KMS-11 (cell line): ENCODE measurements around the gene TNIP1.

Source experiments
- H2AFZ ChIP-seq: fragments of 200-600 bp; sonication (generic); 2 replicates; pipeline ENCODE4 v1.6.1; 2016; ENCODE audit warnings: antibody characterized with exemption, mixed run types, low read depth
- H3K27ac ChIP-seq: fragments of 200-600 bp; sonication (generic); 2 replicates; pipeline ENCODE4 v1.6.1; 2016; ENCODE audit warnings: mild to moderate bottlenecking, mixed run types
- H3K27me3 ChIP-seq: fragments of 200-600 bp; sonication (generic); 2 replicates; pipeline ENCODE4 v1.6.1; 2017; ENCODE audit warnings: mild to moderate bottlenecking, low read depth, mixed run types, moderate library complexity; ENCODE audit not compliant: insufficient read depth
- H3K36me3 ChIP-seq: fragments of 200-600 bp; sonication (generic); 2 replicates; pipeline ENCODE4 v1.6.1; 2017; ENCODE audit warnings: mild to moderate bottlenecking, mixed run types; ENCODE audit not compliant: insufficient read depth
- H3K4me1 ChIP-seq: fragments of 200-600 bp; sonication (generic); 2 replicates; pipeline ENCODE4 v1.6.1; 2016; ENCODE audit warnings: mild to moderate bottlenecking, low read depth, mixed run types; ENCODE audit not compliant: poor library complexity, severe bottlenecking
- H3K4me2 ChIP-seq: fragments of 200-600 bp; sonication (generic); 2 replicates; pipeline ENCODE4 v1.7.0; 2016; ENCODE audit warnings: mild to moderate bottlenecking, mixed run types
- H3K4me3 ChIP-seq: fragments of 200-600 bp; sonication (generic); IDR thresholded peaks from 2 replicates; pipeline ENCODE4 v1.6.1; 2017; ENCODE audit warnings: low read depth, low read length, mixed read lengths; ENCODE audit not compliant: insufficient read depth
- H3K79me2 ChIP-seq: fragments of 200-600 bp; sonication (generic); 2 replicates; pipeline ENCODE4 v1.6.1; 2016; ENCODE audit warnings: low read depth, mixed run types; ENCODE audit not compliant: insufficient read depth
- H3K9ac ChIP-seq: fragments of 200-600 bp; sonication (generic); 2 replicates; pipeline ENCODE4 v1.6.1; 2016; ENCODE audit warnings: mild to moderate bottlenecking, mixed run types
- H4K20me1 ChIP-seq: fragments of 200-600 bp; sonication (generic); 2 replicates; pipeline ENCODE4 v1.6.1; 2016; ENCODE audit warnings: mild to moderate bottlenecking, mixed run types; ENCODE audit not compliant: insufficient read depth
- CTCF ChIP-seq: fragments of 200-600 bp; sonication (generic); conservative IDR thresholded peaks from 2 replicates; pipeline ENCODE4 v1.6.1; 2017; ENCODE audit warnings: low read depth, mild to moderate bottlenecking, antibody characterized with exemption, low read length, moderate library complexity, mixed read lengths

The TNIP1 gene

GRCh38 chr5:151028717-151029116, 52.1 kb downstream of the TNIP1 start:
- Histone ChIP-seq H3K27me3 (no peaks in the 10 kb centered on the region), H3K4me1 (no peaks in the 10 kb centered on the region), H2AFZ (no peak overlapping the region), H3K36me3 (no peaks in the 10 kb centered on the region), H3K79me2 (no peaks in the 10 kb centered on the region), H3K27ac (no peak overlapping the region), H4K20me1 (no peaks in the 10 kb centered on the region), H3K4me3 (no peak overlapping the region), H3K9ac (no peak overlapping the region), H3K4me2 (no peak overlapping the region)
- no peak for TF ChIP-seq CTCF

- no peaks in the 10 kb centered on the region for H3K27me3 ChIP-seq
- H3K36me3 ChIP-seq, result no peaks in the 10 kb centered on the region
- no peaks in the 10 kb centered on the region for H3K4me1 ChIP-seq
- H3K4me3 ChIP-seq, result no peak overlapping the region
- no peak overlapping the region for H3K27ac ChIP-seq
- no peaks in the 10 kb centered on the region for H4K20me1 ChIP-seq
- no peaks in the 10 kb centered on the region for H3K79me2 ChIP-seq
- no peak overlapping the region for H3K9ac ChIP-seq
- H3K4me2 ChIP-seq, result no peak overlapping the region
- H2AFZ ChIP-seq, result no peak overlapping the region
- TF ChIP-seq CTCF, result no peak
Observed at GRCh38 chr5:151027961-151028479, 52.8 kb downstream of the TNIP1 start.

- no peaks in the 10 kb centered on the region for H4K20me1 ChIP-seq
- H3K27me3 ChIP-seq, result no peaks in the 10 kb centered on the region
- no peaks in the 10 kb centered on the region for H3K79me2 ChIP-seq
- no peak overlapping the region for H2AFZ ChIP-seq
- TF ChIP-seq CTCF, result no peak
- no peaks in the 10 kb centered on the region for H3K36me3 ChIP-seq
- H3K4me1 ChIP-seq, result no peaks in the 10 kb centered on the region
- H3K4me3 ChIP-seq, result no peak overlapping the region
- H3K4me2 ChIP-seq, result no peak overlapping the region
- no peak overlapping the region for H3K27ac ChIP-seq
- H3K9ac ChIP-seq, result no peak overlapping the region
Observed at GRCh38 chr5:151026679-151027078, 54.2 kb downstream of the TNIP1 start.

- no peak overlapping the region for H3K4me3 ChIP-seq
- no peak overlapping the region for H3K9ac ChIP-seq
- H3K4me2 ChIP-seq, result no peak overlapping the region
- no peak overlapping the region for H3K27ac ChIP-seq
- H2AFZ ChIP-seq, result no peak overlapping the region
- no peaks in the 10 kb centered on the region for H3K4me1 ChIP-seq
- H3K36me3 ChIP-seq, result no peaks in the 10 kb centered on the region
- H4K20me1 ChIP-seq, result no peaks in the 10 kb centered on the region
- no peaks in the 10 kb centered on the region for H3K27me3 ChIP-seq
- H3K79me2 ChIP-seq, result no peaks in the 10 kb centered on the region
- no peak for TF ChIP-seq CTCF
Observed at GRCh38 chr5:151026088-151026487, 54.7 kb downstream of the TNIP1 start.
